COLO668 (cell line): Measurements from ENCODE around the gene NDUFB2.
"Not testable (repeated sequence)": the region's sequence is repeated elsewhere in the genome, so short reads cannot be mapped to it uniquely, and the experiment has no call there.

Source experiments
- DNase-seq: peaks from one replicate; lab custom pipeline; 2025; ENCODE audit not compliant: unreplicated experiment; lab: John Stamatoyannopoulos, UW

The NDUFB2 gene

DNA sequence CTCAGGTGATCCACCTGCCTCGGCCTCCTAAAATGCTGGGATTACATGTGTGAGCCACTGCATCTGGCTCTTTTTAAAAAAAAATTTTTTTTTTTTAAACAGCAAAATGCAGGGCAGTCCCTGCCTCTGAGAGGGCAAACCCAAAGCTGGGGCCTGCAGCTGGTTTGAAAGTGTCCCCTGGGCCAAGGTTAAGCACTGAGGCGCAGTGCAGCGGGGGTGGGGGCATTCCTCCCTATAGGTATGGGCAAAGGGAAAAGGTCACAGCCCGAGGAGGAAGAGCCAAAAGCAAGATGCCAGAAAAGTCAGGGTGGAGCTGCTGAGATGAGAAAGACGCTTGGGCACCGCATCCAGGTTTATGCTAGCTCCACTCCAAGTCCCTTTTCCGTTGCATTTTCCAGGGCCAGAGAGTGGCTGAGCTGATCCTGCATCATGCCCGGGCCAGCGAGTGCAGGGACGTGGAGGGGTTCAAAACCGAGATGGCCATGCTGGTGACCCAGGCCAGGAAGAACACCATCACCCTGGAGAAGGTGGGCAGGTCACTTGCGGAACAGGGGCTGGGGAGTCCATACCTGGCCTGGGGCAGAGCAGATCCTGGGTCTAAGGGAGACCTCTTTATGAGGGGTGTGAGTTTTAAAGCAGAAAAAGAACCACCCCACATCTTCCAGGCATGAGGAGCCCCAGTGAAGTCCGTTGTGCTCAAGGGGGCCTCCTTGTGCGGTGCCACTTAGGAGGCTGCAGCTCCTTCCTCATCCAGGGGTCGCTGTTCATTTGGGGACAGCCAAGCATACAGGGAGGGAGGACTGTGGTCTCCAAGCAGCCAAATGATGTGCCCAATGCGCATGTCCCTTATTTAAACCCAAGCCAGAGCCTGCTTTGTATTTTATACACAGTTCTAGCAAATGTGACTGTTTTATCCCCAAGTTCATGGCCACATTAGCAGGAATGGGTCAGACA lies 7.0 kb upstream of the NDUFB2 start:
- DNase-seq = no peak

DNA sequence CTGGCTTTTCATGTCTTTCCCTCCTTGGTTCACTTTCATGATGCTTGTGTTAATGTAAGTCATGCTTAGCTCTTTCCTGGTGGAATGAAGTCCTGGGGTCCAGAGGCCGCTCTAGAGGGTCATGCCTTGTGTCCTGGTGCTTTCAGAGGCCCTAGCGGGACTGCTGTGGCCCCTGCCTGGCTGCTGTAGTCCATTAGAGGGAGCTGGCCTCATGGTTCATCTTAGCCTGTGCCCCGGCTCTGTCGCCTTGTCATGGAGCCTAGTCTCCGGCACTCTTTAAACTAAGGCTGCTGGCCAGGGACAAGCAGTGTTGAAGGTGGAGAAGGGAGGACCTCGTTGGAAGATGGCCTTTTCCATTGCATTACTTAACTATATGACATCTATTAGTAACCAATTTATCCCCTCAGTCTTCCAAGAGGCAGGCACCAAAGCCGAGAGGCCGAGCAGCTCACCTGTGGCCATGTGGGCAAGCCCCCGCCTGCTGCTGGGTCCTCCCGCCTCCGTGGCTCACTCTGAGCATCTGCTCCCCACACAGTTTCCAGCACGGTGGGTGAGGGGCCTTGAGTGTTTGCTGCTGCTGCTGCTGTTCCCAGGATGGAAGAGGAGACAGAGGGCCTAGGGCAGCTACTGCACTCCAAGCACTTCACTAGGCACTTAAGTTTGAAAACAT lies 5.0 kb upstream of the NDUFB2 start:
- DNase-seq = no peak

DNA sequence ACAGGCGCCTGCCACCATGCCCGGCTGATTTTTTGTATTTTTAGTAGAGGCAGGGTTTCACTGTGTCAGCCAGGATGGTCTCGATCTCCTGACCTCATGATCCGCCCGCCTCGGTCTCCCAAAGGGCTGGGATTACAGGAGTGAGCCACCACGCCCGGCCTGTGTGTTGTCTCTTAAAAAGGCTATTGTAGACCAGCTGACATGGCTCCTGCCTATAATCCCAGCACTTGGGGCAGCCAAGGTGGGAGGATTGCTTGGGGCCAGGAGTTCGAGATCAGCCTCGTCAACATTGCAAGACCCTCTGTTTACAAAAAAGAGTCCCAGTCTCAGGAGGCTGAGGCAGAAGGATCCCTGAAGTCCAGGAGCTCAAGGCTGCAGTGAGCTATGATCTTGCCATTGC lies 2.7 kb upstream of the NDUFB2 start:
- not testable (repeated sequence) for DNase-seq

DNA sequence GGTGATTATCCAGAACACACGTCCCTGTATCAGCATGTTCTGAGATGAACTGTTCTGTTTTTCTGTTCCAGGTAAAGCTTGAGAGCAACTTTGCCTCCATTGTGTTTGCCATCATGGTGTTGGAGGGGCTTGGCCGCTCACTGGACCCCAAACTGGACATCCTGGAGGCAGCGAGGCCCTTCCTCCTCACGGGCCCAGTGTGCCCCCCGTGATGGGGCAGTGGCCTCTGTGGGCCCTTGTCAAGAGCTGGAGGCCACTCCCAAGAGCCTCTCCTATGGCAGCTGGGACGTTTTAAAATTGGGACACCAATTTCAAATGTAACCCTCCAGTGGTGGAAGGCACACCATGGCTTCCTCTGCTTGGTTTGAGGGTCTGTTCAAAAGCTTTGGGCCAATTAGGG lies 1.9 kb upstream of the NDUFB2 start:
- no peak for DNase-seq

DNA sequence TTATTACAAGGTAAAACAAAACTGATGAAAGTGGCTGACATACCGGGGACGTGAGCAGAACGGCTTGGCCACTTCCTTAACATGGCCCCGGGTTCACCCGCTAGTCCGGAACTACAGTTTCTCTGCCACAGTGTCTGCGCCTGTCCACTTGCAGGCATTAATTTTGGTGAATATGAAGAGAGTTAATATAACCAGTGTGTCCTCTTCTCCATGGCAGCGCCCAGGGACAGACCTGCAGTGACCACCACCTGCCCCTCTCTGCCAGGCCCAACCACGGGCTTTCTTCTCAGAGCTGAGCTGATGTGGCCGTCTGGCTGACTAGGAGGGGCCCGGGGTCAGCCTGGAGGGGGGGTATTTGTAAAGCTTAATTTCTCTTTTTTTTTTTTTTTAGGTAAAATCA lies 1.1 kb upstream of the NDUFB2 start:
- no peak for DNase-seq

DNA sequence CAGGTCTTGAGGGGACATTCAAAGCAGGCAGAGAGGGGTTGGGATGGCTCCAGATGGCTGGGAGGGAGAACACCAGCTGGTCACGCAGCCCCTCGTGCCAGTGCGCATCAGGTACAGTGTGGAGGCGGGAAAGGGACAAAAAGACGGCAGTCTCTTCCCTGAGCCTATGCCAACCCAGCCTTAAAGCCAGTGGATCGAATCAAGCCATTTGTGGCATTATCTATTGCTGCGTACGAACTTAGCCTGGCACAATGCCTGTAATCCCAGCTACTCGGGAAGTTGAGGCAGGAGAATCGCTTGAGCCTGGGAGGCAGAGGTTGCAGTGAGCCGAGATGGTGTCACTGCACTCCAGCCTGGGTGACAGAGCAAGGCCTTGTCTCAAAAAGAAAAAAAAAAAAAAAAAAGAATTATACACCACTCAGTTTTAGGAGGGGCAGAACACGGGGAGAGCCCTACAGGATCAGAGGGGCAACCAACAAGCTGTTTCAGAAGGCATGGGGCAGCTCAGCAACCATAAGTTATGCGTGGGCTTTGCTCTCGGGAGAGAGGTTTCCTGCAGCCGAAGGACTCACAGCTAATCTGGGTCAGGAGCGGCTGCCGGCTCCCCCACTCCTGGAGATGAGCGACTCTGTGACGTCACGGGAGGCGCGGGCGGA lies 356 bp upstream of the NDUFB2 start:
- peak; percentile 96 for DNase-seq

DNA sequence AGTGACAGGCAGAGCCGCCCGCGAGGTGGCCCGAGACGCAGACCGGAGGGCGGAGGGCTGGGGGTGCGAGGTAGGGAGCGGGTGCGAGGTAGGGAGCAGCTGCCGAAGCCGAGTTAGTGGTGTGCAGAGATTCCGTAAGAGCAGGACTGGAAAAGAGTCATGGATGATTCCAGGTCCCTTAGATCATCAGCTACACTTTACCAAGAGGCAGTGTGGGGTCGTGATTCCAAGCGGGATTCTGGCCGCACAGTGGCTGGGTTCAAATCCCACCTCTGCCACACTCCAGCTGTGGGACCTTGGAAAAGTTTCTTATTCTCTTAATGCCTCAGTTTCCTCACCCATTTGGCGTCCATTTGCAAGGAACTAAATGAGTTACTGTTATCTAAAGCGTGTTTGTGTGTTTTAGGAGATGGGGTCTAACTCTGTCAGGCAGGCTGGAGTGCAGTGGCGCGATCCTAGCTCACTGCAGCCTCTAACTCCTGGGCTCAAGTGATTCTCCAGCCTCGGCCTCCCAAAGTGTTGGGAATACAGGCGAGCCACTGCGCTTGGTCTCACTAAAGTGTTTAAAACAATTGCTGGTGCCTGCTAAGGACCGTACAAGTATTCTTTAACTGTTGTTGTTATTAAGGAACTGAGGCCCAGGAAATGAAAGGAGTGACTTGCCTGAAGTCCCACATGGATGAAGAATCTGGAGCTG lies 1.1 kb downstream of the NDUFB2 start:
- no peak for DNase-seq

DNA sequence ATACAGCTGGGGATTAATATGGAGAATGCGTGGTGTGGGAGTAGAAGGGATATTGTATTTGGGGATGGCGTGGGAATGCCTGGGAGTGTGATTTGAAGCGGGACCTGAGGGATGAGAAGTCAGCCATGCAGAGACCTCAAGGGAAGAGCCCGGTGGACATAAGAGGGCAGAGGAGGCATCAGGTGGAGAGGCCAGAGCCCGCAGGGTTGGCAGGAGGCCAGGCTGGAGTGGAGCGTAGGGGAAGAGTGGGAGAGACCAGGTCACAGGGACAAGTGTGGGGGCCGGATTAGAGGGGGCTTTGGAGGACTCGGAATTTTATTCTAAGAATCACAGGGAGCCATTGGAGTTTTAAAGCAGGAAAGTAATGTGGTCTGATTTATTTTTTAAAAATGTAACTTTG lies 2.0 kb downstream of the NDUFB2 start:
- peak; percentile 29 for DNase-seq

DNA sequence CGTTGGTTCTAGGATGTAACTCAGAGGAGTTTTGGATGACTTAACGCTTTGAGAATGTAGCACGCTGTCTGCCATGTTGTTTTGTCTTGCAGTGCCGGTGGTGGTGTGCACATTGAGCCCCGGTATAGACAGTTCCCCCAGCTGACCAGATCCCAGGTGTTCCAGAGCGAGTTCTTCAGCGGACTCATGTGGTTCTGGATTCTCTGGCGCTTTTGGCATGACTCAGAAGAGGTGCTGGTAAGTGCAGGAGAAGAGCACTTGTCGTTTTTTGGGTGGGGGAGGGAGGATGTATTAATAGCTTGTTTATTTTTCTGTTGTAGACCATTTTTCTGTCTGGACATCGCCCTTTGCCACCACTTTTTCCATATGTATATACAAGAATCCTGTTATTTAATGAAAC lies 6.3 kb downstream of the NDUFB2 start:
- no peak for DNase-seq

DNA sequence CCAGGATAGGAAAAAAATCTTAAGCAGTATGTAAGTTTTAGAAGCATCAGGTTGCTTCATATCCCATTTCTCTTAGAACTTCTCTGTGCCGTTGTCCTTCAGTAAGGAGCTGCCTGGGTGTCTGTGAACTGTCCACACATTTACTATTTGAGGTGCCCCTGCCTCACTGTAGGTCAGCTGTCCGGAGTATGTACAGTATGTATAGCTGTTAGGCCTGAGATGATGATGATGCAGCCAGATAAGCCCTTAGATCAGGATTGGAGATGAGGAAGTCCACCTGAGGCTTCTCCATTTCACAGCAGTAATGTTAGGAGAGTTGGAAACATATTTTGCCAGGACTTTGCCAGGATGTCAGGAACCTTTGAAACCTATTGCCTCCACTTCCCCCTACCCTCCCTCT lies 7.7 kb downstream of the NDUFB2 start:
- no peak for DNase-seq

DNA sequence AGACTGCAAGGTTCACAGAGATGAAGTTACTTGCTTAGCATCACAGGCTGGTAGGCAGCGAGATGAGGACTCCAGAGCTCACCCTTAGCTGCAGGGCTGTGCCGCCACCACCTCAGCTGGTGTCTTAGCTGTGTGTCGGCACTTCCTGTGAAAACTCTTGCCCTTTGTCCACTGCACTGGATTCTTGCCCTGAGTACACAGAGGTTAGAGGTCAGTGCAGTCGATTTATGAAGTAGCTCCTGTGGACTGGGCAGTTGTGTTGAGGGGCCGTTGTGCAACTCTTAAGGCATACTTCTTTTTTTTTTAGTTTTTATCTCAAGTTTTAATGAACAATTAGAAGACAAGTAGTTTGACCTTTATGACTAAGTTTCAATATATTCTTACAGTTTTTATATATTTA lies 10.6 kb downstream of the NDUFB2 start:
- DNase-seq = no peak

DNA sequence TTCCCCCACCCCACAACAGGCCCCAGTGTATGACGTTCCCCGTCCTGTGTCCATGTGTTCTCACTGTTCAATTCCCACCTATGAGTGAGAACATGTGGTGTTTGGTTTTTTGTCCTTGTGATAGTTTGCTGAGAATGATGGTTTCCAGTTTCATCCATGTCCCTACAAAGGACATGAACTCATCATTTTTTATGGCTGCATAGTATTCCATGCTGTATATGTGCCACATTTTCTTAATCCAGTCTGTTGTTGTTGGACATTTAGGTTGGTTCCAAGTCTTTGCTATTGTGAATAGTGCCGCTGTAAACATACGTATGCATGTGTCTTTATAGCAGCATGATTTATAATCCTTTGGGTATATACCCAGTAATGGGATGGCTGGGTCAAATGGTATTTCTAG lies 12.3 kb downstream of the NDUFB2 start:
- DNase-seq = not testable (repeated sequence)

DNA sequence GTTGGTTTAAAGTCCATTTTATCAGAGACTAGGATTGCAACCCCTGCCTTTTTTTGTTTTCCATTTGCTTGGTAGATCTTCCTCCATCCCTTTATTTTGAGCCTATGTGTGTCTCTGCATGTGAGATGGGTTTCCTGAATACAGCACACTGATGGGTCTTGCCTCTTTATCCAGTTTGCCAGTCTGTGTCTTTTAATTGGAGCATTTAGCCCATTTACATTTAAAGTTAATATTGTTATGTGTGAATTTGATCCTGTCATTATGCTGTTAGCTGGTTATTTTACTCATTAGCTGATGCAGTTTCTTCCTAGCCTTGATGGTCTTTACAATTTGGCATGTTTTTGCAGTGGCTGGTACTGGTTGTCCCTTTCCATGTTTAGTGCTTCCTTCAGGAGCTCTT lies 15.9 kb downstream of the NDUFB2 start:
- not testable (repeated sequence) for DNase-seq

DNA sequence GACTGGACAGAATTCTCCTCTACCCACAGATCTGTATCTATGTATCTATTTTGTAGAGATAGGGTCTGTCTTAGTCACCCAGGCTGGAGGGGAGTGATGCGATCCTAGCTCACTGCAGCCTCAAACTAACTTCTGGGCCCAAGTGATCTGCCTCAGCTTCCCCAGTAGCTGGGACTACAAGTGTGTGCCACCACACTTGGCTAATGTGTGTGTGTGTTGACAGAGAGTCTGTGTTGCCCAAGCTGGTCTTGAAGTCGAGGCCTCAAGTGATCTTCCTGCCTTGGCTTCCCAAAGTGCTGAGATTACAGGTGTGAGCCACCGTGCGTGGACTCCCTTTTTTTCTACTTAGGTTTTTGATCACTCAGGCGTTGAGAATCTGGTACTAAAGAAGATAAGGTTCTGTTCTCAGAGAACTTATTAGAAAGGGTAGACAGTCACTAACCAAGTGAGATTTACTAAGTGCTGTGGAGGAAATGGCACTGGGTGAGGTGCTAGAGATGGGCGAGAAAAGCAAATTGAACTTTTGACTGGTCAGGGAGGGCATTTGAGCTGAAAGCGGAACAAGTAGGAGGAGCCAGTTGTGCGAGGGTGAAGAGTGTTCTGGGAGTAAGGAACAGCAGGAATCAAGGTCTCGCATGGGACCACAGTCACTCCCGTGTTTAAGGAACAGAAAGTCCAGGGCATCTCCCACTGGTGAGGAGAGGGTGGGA lies 18.0 kb downstream of the NDUFB2 start:
- DNase-seq = no peak

DNA sequence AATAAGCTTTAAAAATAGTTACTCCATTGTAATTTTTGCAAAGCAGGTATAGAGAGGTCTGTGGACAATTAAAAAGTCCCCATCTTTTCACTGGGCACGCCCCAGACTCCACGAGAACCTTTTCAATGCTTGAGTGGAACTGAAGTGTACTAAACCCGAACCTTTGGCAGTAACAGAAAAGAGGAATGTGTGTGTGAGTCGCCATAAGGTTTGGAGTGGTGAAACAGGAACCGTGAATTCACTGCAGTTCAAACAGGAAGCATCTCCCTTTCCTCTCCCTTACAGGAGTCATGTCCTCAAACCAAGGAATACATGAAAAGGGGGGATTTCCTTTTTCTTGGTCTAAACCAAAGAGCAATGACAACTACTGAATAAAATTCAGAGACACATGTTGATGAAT lies 23.2 kb downstream of the NDUFB2 start:
- DNase-seq = no peak

DNA sequence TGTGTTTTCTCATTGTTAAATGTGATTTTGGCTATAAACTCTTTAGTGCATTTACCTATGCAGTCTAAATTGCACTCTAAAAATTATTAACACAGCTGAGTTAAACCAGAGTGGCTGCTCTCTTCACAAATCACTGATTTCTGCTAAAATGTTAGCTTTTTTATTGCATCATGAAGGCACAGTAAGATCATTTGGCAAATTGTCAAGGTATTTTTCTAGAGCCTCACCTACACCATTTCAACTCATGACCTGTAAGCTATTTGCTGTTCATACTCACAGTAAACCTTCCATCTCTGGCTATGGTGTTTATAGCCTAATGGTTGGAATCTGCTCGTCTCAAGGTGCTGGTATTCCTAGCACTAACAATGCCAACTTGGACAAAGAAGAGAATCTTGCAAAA lies 25.7 kb downstream of the NDUFB2 start:
- no peak for DNase-seq

DNA sequence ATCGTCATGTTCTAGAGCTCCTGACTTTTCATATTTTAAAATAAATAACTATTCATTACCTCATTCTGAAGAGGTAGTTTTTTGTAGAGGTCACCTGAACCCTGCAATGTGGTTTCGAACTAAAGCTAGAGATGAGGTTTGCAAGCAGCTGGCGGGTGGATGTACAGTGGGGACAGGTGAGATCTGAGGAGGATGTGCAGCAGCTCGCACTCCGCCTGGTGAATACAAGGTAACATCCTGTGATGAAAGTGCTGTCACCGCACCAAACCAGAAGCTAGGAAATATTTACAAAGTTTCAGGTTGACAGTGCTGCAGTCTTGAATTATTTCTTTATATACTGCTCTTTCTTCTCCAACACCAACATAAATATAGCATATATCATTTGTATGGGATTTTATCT lies 26.5 kb downstream of the NDUFB2 start:
- no peak for DNase-seq

DNA sequence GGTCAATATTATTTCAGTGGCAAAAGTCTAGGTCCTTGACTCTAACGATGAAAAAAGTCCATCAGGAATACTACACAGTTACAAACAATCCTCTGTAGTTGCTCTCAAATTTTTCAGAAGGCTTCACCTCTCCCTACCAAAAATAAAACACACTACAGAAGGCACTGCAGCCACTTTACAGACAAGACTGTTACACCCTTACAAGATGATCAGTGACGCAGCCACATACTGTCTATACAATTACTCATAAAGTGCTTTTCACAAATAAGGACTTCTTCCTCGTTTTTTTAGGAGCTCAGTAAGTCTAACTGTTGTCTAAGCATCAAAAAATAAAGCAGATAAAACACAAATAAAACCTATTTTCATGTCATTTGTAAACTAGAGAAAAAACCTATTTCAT lies 27.1 kb downstream of the NDUFB2 start:
- DNase-seq = no peak

DNA sequence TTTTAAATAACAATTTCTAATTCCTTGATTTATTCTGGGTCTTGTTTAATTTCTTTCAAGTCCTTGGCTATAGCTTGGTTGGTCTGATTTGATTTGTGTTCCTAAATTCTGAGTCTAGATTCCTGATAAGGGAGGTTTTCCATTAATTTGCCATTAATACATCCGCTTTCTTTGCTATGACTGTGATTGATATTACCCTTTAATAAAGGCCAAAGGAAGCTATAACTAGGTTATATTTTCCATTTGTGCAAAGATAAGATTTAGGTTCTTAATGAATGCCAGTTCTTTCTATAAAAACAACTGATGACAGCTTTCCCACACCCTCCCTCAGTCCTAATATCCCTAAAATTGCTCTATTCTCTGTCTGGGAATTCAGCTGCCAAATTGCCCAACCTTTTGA lies 28.2 kb downstream of the NDUFB2 start:
- DNase-seq = no peak

DNA sequence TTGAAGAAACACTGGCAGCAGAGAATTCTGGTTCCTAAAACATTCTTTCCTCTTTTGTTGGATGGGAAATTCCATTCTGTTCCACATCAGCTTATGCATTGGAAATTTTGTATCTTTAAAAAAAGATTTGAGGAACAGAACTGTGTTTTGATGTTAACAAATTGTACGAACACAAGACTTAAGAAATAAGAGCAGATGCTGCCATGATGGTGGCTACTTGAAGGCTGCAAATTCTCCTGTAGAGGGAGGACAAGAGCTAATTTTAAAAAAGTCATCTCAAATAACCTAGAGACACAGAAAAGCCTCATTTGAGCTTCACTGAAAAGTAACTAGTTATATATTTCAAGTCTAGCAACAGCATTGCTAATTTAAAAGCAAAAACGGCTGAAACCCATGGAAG lies 29.8 kb downstream of the NDUFB2 start:
- no peak for DNase-seq

DNA sequence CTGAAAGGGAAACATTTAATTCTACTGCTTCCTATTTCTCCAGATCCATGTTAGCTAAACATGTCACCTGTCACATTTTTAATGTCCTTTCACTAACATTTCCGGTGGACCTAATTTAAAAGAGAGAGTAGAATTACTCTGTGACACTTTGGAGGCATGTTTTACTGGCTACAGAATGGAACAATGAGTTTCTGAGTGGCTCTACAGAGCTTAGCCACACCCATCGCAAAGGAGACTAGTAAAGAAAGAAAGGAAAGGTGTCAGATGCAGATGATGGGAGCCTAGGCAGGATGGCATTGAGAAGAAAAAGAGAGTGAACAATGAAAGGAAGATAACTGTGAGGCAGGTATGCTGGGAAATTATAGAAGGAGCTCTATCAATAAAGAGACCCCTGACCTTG lies 35.9 kb downstream of the NDUFB2 start:
- DNase-seq = no peak
